Measurements from ENCODE around the gene RNU7-1. TPM values are rescaled to one million over a fixed set of nuclear protein-coding genes. Genes with fewer than 3 reads are reported as not detected.
A peak's percentile ranks its signal among the peaks of the same experiment; 100 is the strongest.

RNU7-1 gene
- total and polyA plus RNA-seq, 10 of the 15 experiments (the other 5 are each of a cell fraction or from before 2014, with no cell fraction given): not detected

- TF ChIP-seq ZZZ3 (IDR thresholded peaks at IDR 0.05; ENCODE audit: control insufficient read depth, insufficient read length, low read depth) (no peak), IRF3 (IDR thresholded peaks at IDR 0.05) (no peak), ZBTB33 (IDR thresholded peaks at IDR 0.05) (no peak), NFYA (IDR thresholded peaks at IDR 0.05; ENCODE audit: borderline replicate concordance, low read depth, low read length) (no peak), NFXL1 (IDR thresholded peaks at IDR 0.05; ENCODE audit: borderline replicate concordance) (no peak), BCL3 (IDR thresholded peaks at IDR 0.05; ENCODE audit: borderline replicate concordance, insufficient read depth, low read depth, low read length, poor library complexity, severe bottlenecking) (no peak), CBX3 (IDR thresholded peaks at IDR 0.05; ENCODE audit: borderline replicate concordance, low read depth) (no peak), SPI1 (IDR thresholded peaks at IDR 0.05; ENCODE audit: borderline replicate concordance, insufficient read depth, low read depth, low read length) (peak; percentile 40; the same call in 1 of the 2 replicates), POLR2AphosphoS5 (IDR thresholded peaks at IDR 0.05; ENCODE audit: low read length) (peak; percentile 34; the same call in 1 of the 2 replicates), SMAD1 (IDR thresholded peaks at IDR 0.05; ENCODE audit: low read depth, partially characterized antibody) (no peak), TAF1 (IDR thresholded peaks at IDR 0.05; ENCODE audit: borderline replicate concordance, low read depth, low read length) (no peak), KAT2A (conservative IDR thresholded peaks at IDR 0.05; ENCODE audit: control insufficient read depth, low read depth, low read length) (no peak), ETV6 (conservative IDR thresholded peaks at IDR 0.05 in 1 of 2, IDR thresholded peaks at IDR 0.05 in 1 of 2; ENCODE audit: borderline replicate concordance in 1 of 2, low read depth in 1 of 2) (peak; percentile 47 to 55; a peak in 2 of 4 replicates), POU2F2 (IDR thresholded peaks at IDR 0.05; ENCODE audit: borderline replicate concordance, low read depth, low read length) (no peak), IKZF2 (IDR thresholded peaks at IDR 0.05) (peak; percentile 75 to 83; a peak in 2 of 4 replicates), FOXM1 (IDR thresholded peaks at IDR 0.05; ENCODE audit: low read depth, low read length) (no peak), SKIL (IDR thresholded peaks at IDR 0.05; ENCODE audit: low read depth, poor library complexity, severe bottlenecking) (no peak), TBL1XR1 (IDR thresholded peaks at IDR 0.05; ENCODE audit: low read depth, low read length) (no peak), USF1 (IDR thresholded peaks at IDR 0.05; ENCODE audit: borderline replicate concordance, extremely low read length, insufficient read depth, low read depth, low read length) (no peak), ZSCAN29 (IDR thresholded peaks at IDR 0.05) (no peak), SUPT20H (IDR thresholded peaks at IDR 0.05; ENCODE audit: borderline replicate concordance, control insufficient read depth, low read depth, low read length) (no peak)
These were observed 2.7 kb downstream of the RNU7-1 start (continued) for GRCh38 chr12:6946033-6946919.

All from GM12878 (cell line).